ENCODE measurements around the gene ELOVL5.

DNA sequence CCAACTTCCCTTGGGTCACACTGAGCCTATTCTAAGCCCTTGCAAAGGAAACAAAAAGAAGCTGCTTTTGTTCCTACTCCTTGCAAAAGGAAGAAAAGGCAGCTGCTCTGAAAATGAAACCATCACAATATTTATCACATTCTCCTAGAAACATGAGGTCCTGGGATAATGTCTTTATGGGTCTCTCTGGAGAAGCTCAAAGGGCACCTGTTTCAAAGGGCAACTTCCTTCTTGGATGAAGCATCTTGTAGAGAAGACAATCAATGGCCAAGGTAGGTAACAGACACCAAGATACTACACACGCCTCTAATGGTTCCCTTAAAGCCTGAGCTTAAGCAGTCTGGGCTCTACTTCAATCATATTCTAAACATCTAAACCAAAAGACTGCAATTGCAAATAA lies 10.4 kb downstream of the ELOVL5 start:
- TF ChIP-seq RAD21 (IDR thresholded peaks at IDR 0.05; ENCODE audit: low read depth) (no peak), CEBPB (IDR thresholded peaks at IDR 0.05) (no peak), TEAD4 (IDR thresholded peaks at IDR 0.05) (no peak), YY1 (IDR thresholded peaks at IDR 0.05; ENCODE audit: low read depth) (no peak), EP300 (IDR thresholded peaks at IDR 0.05; ENCODE audit: borderline replicate concordance) (no peak), EGR1 (IDR thresholded peaks at IDR 0.05) (no peak), CREB1 (IDR thresholded peaks at IDR 0.05; ENCODE audit: low read depth) (no peak), TAF1 (IDR thresholded peaks at IDR 0.05; ENCODE audit: low read depth) (no peak)
- TF ChIP-seq, protein P1, sequence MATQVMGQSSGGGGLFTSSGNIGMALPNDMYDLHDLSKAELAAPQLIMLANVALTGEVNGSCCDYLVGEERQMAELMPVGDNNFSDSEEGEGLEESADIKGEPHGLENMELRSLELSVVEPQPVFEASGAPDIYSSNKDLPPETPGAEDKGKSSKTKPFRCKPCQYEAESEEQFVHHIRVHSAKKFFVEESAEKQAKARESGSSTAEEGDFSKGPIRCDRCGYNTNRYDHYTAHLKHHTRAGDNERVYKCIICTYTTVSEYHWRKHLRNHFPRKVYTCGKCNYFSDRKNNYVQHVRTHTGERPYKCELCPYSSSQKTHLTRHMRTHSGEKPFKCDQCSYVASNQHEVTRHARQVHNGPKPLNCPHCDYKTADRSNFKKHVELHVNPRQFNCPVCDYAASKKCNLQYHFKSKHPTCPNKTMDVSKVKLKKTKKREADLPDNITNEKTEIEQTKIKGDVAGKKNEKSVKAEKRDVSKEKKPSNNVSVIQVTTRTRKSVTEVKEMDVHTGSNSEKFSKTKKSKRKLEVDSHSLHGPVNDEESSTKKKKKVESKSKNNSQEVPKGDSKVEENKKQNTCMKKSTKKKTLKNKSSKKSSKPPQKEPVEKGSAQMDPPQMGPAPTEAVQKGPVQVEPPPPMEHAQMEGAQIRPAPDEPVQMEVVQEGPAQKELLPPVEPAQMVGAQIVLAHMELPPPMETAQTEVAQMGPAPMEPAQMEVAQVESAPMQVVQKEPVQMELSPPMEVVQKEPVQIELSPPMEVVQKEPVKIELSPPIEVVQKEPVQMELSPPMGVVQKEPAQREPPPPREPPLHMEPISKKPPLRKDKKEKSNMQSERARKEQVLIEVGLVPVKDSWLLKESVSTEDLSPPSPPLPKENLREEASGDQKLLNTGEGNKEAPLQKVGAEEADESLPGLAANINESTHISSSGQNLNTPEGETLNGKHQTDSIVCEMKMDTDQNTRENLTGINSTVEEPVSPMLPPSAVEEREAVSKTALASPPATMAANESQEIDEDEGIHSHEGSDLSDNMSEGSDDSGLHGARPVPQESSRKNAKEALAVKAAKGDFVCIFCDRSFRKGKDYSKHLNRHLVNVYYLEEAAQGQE (IDR thresholded peaks at IDR 0.05; ENCODE audit: low read depth) = no peak
- TF ChIP-seq, protein P2, sequence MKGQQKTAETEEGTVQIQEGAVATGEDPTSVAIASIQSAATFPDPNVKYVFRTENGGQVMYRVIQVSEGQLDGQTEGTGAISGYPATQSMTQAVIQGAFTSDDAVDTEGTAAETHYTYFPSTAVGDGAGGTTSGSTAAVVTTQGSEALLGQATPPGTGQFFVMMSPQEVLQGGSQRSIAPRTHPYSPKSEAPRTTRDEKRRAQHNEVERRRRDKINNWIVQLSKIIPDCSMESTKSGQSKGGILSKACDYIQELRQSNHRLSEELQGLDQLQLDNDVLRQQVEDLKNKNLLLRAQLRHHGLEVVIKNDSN (IDR thresholded peaks at IDR 0.05) = no peak
- TF ChIP-seq, protein P3, sequence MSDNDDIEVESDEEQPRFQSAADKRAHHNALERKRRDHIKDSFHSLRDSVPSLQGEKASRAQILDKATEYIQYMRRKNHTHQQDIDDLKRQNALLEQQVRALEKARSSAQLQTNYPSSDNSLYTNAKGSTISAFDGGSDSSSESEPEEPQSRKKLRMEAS (IDR thresholded peaks at IDR 0.05) = no peak

Data from Ishikawa (cell line).